ENCODE results near the gene GARIN5A.

GARIN5A gene

DNA sequence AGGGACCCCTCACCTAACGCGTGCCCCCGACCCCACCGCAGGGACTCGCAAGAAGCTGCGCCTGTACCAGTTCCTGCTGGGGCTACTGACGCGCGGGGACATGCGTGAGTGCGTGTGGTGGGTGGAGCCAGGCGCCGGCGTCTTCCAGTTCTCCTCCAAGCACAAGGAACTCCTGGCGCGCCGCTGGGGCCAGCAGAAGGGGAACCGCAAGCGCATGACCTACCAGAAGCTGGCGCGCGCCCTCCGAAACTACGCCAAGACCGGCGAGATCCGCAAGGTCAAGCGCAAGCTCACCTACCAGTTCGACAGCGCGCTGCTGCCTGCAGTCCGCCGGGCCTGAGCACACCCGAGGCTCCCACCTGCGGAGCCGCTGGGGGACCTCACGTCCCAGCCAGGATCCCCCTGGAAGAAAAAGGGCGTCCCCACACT is 48.6 kb downstream of the GARIN5A start:
- H3K27ac ChIP-seq (ENCODE audit: insufficient read depth in 1 of 2, low read depth in 1 of 2, low read length in 2 of 2, poor library complexity in 1 of 2, severe bottlenecking in 2 of 2) = no peak overlapping the region
- H3K4me1 ChIP-seq (ENCODE audit: control extremely low read depth in 1 of 4, control insufficient read depth in 4 of 4, insufficient read depth in 4 of 4, low read length in 3 of 4) = peaks cover 0 to 35% (median 30%) of the 10 kb centered on the region in 4 experiments
- peak overlapping the region; percentile 11 to 73 (median 50) for H3K4me3 ChIP-seq (ENCODE audit: control insufficient read depth in 1 of 7, extremely low read depth in 1 of 7, insufficient read depth in 4 of 7, low read depth in 2 of 7, low read length in 6 of 7)
- ChIA-PET POLR2A (no interaction called here), CTCF (interaction anchor here (1.0 to 3.1 kb wide), 6 partner anchors 13 to 70 kb away, joined by 3 to 9 read pairs (median 4); no protein-coding TSS in a partner anchor)
- no peaks in the 10 kb centered on the region for H3K36me3 ChIP-seq (ENCODE audit: control insufficient read depth in 4 of 4, insufficient read depth in 4 of 4, low read length in 3 of 4)
- no peaks in the 10 kb centered on the region for H3K27me3 ChIP-seq (replicated peaks in 2 of 5; ENCODE audit: control insufficient read depth in 4 of 5, insufficient read depth in 5 of 5, low read length in 4 of 5)
- no peaks in the 10 kb centered on the region for H3K9me3 ChIP-seq (ENCODE audit: control extremely low read depth in 1 of 5, control insufficient read depth in 4 of 5, insufficient read depth in 2 of 5, low read depth in 1 of 5, low read length in 4 of 5)
- WGBS (ENCODE audit: insufficient coverage) = 7% methylated on average over 32 of the region's 38 CpGs
- peak; percentile 89 to 92 (median 90) for DNase-seq

DNA sequence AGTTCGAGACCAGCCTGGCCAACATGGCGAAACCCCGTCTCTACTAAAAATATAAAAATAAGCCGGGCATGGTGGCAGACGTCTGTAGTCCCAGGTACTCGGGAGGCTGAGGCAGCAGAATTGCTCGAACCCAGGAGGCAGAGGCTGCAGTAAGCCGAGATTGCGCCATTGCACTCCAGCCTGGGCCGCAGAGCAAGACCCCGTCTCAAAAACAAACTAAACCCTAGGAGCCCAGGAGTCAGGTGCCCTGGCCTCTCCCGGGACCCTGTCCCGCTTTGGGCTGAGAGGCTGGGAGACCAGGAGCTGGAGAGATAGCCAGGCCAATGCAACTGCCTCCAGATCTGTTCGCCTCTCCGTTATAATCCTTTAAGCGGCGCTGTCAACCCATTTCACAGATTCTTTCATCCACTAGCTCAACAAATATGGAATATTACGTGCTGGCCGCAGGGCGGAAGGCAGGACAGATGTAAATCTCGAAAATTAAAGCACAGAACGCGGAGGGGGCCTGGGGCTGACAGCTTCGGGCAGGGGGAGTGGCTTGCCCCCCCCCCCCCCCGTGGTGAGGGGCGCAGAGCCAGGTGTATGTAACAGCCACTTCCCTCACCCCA is 49.2 kb downstream of the GARIN5A start:
- ChIA-PET POLR2A (no interaction called here), CTCF (interaction anchor here (0.6 to 3.1 kb wide), 5 partner anchors 12 to 69 kb away, joined by 3 to 9 read pairs (median 3); no protein-coding TSS in a partner anchor)
- DNase-seq = no peak
- Histone ChIP-seq H3K36me3 (ENCODE audit: control insufficient read depth in 4 of 4, insufficient read depth in 4 of 4, low read length in 3 of 4) (no peaks in the 10 kb centered on the region), H3K27me3 (replicated peaks in 2 of 5; ENCODE audit: control insufficient read depth in 4 of 5, insufficient read depth in 5 of 5, low read length in 4 of 5) (peaks cover 0 to under 1% (median 0%) of the 10 kb centered on the region in 5 experiments), H3K4me3 (ENCODE audit: control insufficient read depth in 1 of 7, extremely low read depth in 1 of 7, insufficient read depth in 4 of 7, low read depth in 2 of 7, low read length in 6 of 7) (peak overlapping the region in 6 of 7 experiments; percentile 11 to 73 (median 54)), H3K9me3 (ENCODE audit: control extremely low read depth in 1 of 5, control insufficient read depth in 4 of 5, insufficient read depth in 2 of 5, low read depth in 1 of 5, low read length in 4 of 5) (no peaks in the 10 kb centered on the region), H3K27ac (ENCODE audit: insufficient read depth in 1 of 2, low read depth in 1 of 2, low read length in 2 of 2, poor library complexity in 1 of 2, severe bottlenecking in 2 of 2) (no peak overlapping the region), H3K4me1 (ENCODE audit: control extremely low read depth in 1 of 4, control insufficient read depth in 4 of 4, insufficient read depth in 4 of 4, low read length in 3 of 4) (peaks cover 0 to 30% (median 25%) of the 10 kb centered on the region in 4 experiments)
- WGBS (ENCODE audit: insufficient coverage) = 98% methylated on average over 17 of the region's 26 CpGs

DNA sequence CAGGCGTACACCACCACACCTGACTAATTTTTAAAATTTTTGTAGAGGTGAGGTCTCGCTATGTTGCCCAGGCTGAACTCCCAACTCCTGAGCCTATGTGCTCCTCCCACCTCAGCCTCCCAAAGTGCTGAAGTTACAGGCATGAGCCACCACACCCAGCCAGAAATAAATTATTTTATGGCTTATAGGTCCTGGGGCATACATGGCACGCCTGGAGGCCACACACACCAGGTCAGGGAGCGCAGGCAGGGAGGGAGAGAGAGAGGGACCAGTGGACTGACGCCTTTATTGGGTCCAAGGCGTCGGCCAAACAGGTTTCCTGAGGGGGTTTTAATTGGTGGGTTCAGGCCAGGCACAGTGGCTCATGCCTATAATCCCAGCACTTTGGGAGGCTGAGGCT is 51.1 kb downstream of the GARIN5A start:
- no peak overlapping the region for H3K27ac ChIP-seq (ENCODE audit: insufficient read depth in 1 of 2, low read depth in 1 of 2, low read length in 2 of 2, poor library complexity in 1 of 2, severe bottlenecking in 2 of 2)
- no peak for DNase-seq
- H3K27me3 ChIP-seq (replicated peaks in 2 of 5; ENCODE audit: control insufficient read depth in 4 of 5, insufficient read depth in 5 of 5, low read length in 4 of 5) = peaks cover 0 to 5% (median 0%) of the 10 kb centered on the region in 5 experiments
- POLR2A ChIA-PET = no interaction called here
- H3K4me3 ChIP-seq (ENCODE audit: control insufficient read depth in 1 of 7, extremely low read depth in 1 of 7, insufficient read depth in 4 of 7, low read depth in 2 of 7, low read length in 6 of 7) = no peak overlapping the region
- H3K4me1 ChIP-seq (ENCODE audit: control extremely low read depth in 1 of 4, control insufficient read depth in 4 of 4, insufficient read depth in 4 of 4, low read length in 3 of 4) = peaks cover 0 to 17% (median 13%) of the 10 kb centered on the region in 4 experiments
- WGBS (ENCODE audit: insufficient coverage) = 33% methylated on average over 3 of the region's 7 CpGs
- no peaks in the 10 kb centered on the region for H3K36me3 ChIP-seq (ENCODE audit: control insufficient read depth in 4 of 4, insufficient read depth in 4 of 4, low read length in 3 of 4)
- no peaks in the 10 kb centered on the region for H3K9me3 ChIP-seq (ENCODE audit: control extremely low read depth in 1 of 5, control insufficient read depth in 4 of 5, insufficient read depth in 2 of 5, low read depth in 1 of 5, low read length in 4 of 5)
- CTCF ChIA-PET = interaction anchor here (1.4 kb wide), 1 partner anchor 57 kb away, joined by 4 read pairs; no protein-coding TSS in a partner anchor

DNA sequence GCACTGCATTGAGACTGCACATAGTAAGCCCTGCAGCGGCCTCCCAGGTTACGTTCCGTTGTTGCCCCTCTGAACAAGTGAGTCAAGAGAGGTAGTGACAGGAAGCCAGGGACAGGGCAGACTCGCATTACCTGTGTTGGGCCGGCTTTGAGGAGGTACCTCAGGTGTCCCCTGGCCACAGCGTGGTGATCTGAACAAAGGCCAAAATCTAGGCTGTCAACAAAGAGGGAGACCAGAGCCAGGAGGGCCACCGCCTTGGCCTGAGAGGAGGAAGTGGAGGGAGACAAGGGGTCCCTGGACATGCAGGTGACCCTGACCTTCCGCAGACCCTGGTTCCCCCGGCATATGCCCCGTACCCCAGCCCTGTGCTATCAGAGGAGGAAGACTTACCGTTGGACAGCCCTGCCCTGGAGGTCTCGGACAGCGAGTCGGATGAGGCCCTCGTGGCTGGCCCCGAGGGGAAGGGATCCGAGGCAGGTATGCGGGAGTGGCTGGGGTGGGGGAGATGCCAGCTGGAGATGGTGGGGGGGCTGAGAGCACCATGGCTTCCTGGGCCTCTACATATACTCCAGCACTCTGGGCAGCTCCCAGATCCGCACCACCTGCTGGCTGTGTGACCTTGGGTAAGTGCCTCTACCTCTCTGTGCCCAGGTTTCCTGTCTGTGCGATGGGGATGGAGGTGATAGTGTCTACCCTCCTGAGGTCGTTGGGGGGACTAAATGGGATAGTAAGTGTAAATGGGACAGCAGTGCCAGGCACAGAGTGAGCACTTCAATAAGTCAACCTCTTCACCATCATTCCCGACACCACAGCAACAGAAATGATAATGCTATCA is 53.2 kb downstream of the GARIN5A start:
- H3K4me1 ChIP-seq (ENCODE audit: control extremely low read depth in 1 of 4, control insufficient read depth in 4 of 4, insufficient read depth in 4 of 4, low read length in 3 of 4) = peaks cover 0 to 28% (median 26%) of the 10 kb centered on the region in 4 experiments
- ChIA-PET CTCF (interaction anchor here (1.0 to 2.2 kb wide), 2 partner anchors 8 to 66 kb away, joined by 3 to 8 read pairs; no protein-coding TSS in a partner anchor), POLR2A (no interaction called here)
- no peaks in the 10 kb centered on the region for H3K36me3 ChIP-seq (ENCODE audit: control insufficient read depth in 4 of 4, insufficient read depth in 4 of 4, low read length in 3 of 4)
- no peaks in the 10 kb centered on the region for H3K9me3 ChIP-seq (ENCODE audit: control extremely low read depth in 1 of 5, control insufficient read depth in 4 of 5, insufficient read depth in 2 of 5, low read depth in 1 of 5, low read length in 4 of 5)
- no peak for DNase-seq
- H3K27me3 ChIP-seq (replicated peaks in 2 of 5; ENCODE audit: control insufficient read depth in 4 of 5, insufficient read depth in 5 of 5, low read length in 4 of 5) = peaks cover 0 to 24% (median 8%) of the 10 kb centered on the region in 5 experiments
- H3K4me3 ChIP-seq (ENCODE audit: control insufficient read depth in 1 of 7, extremely low read depth in 1 of 7, insufficient read depth in 4 of 7, low read depth in 2 of 7, low read length in 6 of 7) = no peak overlapping the region
- H3K27ac ChIP-seq (ENCODE audit: insufficient read depth in 1 of 2, low read depth in 1 of 2, low read length in 2 of 2, poor library complexity in 1 of 2, severe bottlenecking in 2 of 2) = no peak overlapping the region
- 93% methylated on average over 18 of the region's 22 CpGs for WGBS (ENCODE audit: insufficient coverage)

DNA sequence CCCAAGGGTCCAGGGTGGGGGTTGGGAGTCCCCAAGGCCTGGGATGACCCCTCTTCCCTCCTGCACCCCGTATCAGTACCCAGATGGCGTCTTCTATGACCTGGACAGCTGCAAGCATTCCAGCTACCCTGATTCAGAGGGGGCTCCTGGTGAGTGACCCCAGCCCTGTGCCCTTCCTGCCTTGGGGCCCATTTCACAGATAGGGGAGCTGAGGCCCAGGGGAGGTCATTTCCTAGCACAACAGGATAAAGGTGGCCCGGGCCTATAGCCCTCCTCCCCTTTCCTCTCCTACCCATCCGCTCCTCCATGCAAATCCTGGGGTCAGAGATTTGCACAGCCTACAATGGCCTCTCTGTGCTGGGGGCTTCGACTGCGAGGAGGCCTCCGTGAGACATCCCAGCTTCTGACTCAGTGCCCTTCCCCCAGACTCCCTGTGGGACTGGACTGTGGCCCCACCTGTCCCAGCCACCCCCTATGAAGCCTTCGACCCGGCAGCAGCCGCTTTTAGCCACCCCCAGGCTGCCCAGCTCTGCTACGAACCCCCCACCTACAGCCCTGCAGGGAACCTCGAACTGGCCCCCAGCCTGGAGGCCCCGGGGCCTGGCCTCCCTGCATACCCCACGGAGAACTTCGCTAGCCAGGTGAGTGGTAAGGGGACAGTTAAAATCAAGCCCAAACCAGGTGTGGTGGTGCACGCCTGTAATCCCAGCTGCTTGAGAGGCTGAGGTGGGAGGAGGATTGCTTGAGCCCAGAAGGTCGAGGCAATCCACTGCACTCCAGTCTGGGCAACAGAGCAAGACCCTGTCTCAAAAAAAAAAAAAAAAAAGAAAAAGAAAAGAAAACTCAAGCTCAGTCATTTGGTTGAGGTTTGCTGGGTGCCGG is 54.0 kb downstream of the GARIN5A start:
- H3K27me3 ChIP-seq (replicated peaks in 2 of 5; ENCODE audit: control insufficient read depth in 4 of 5, insufficient read depth in 5 of 5, low read length in 4 of 5) = peaks cover 0 to 26% (median 8%) of the 10 kb centered on the region in 5 experiments
- peaks cover 0 to 23% (median 19%) of the 10 kb centered on the region in 4 experiments for H3K4me1 ChIP-seq (ENCODE audit: control extremely low read depth in 1 of 4, control insufficient read depth in 4 of 4, insufficient read depth in 4 of 4, low read length in 3 of 4)
- peaks cover 0 to 3% (median 0%) of the 10 kb centered on the region in 4 experiments for H3K36me3 ChIP-seq (ENCODE audit: control insufficient read depth in 4 of 4, insufficient read depth in 4 of 4, low read length in 3 of 4)
- H3K27ac ChIP-seq (ENCODE audit: insufficient read depth in 1 of 2, low read depth in 1 of 2, low read length in 2 of 2, poor library complexity in 1 of 2, severe bottlenecking in 2 of 2) = no peak overlapping the region
- WGBS (ENCODE audit: insufficient coverage) = 100% methylated on average over 9 of the region's 18 CpGs
- ChIA-PET POLR2A (no interaction called here), CTCF (interaction anchor here (1.0 kb wide), 1 partner anchor 65 kb away, joined by 3 read pairs; no protein-coding TSS in a partner anchor)
- H3K4me3 ChIP-seq (ENCODE audit: control insufficient read depth in 1 of 7, extremely low read depth in 1 of 7, insufficient read depth in 4 of 7, low read depth in 2 of 7, low read length in 6 of 7) = no peak overlapping the region
- no peaks in the 10 kb centered on the region for H3K9me3 ChIP-seq (ENCODE audit: control extremely low read depth in 1 of 5, control insufficient read depth in 4 of 5, insufficient read depth in 2 of 5, low read depth in 1 of 5, low read length in 4 of 5)
- DNase-seq = no peak

DNA sequence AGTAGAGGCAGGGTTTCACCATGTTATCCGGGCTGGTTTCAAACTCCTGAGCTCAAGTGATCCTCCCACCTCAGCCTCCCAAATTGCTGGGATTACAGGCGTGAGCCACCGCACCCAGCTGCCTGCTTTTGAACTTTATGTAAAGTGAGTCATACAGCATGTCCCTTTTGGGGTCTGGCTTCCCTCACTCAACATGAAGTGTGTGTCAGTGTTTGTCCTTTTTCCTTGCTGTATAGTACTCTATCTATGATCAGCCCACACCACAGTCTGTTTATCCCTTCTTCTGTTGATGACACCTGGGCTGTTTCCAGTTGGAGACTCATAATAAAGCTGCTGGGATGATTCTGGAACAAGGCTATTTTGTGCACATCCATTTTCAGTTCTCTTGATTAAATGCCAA is 55.8 kb downstream of the GARIN5A start:
- peaks cover 0 to 26% (median 8%) of the 10 kb centered on the region in 5 experiments for H3K27me3 ChIP-seq (replicated peaks in 2 of 5; ENCODE audit: control insufficient read depth in 4 of 5, insufficient read depth in 5 of 5, low read length in 4 of 5)
- CTCF ChIA-PET = no interaction called here
- no peak overlapping the region for H3K4me3 ChIP-seq (ENCODE audit: control insufficient read depth in 1 of 7, extremely low read depth in 1 of 7, insufficient read depth in 4 of 7, low read depth in 2 of 7, low read length in 6 of 7)
- H3K36me3 ChIP-seq (ENCODE audit: control insufficient read depth in 4 of 4, insufficient read depth in 4 of 4, low read length in 3 of 4) = peaks cover 0 to 6% (median 0%) of the 10 kb centered on the region in 4 experiments
- H3K9me3 ChIP-seq (ENCODE audit: control extremely low read depth in 1 of 5, control insufficient read depth in 4 of 5, insufficient read depth in 2 of 5, low read depth in 1 of 5, low read length in 4 of 5) = no peaks in the 10 kb centered on the region
- H3K27ac ChIP-seq (ENCODE audit: insufficient read depth in 1 of 2, low read depth in 1 of 2, low read length in 2 of 2, poor library complexity in 1 of 2, severe bottlenecking in 2 of 2) = no peak overlapping the region
- no peak for DNase-seq
- H3K4me1 ChIP-seq (ENCODE audit: control extremely low read depth in 1 of 4, control insufficient read depth in 4 of 4, insufficient read depth in 4 of 4, low read length in 3 of 4) = peaks cover 0 to 31% (median 23%) of the 10 kb centered on the region in 4 experiments
- POLR2A ChIA-PET = no interaction called here
- WGBS (ENCODE audit: insufficient coverage) = 67% methylated on average over 3 of the region's 3 CpGs
